ENCODE results near the gene ARID4B. TPM values are rescaled to one million over a fixed set of nuclear protein-coding genes. Genes with fewer than 3 reads are reported as not detected.

ARID4B gene
- total RNA-seq, 4 donors from 2014 or later, result 15.2 to 99.7 (median 30.8) TPM

DNA sequence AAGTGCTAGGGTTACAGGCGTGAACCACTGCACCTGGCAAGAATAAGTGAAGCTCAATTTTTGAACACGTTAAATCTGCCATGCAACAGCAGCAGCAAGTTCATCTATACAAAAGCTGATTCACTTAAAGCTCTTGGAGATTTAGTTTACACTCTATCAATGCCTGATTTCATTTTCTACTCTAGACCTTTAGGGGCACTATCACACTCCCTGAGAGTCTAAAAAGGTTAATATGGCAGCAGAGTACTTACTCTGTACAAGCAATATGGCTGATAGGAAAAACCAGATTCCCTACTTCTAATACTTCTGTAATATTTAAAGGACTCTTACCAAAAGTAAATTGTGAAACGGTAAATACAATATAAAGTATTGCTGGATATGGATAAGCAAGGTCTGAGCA lies 171.7 kb downstream of the ARID4B start:
- Histone ChIP-seq H3K27me3 (no peaks in the 10 kb centered on the region), H3K4me3 (no peak overlapping the region), H3K4me1 (peaks cover 5 to 47% (median 8%) of the 10 kb centered on the region in 3 donors), H3K36me3 (peaks cover 0 to 82% (median 29%) of the 10 kb centered on the region in 3 donors), H3K9me3 (no peaks in the 10 kb centered on the region), H3K27ac (no peak overlapping the region)
- TF ChIP-seq POLR2A (IDR thresholded peaks at IDR 0.05), result no peak
- WGBS, 2 donors, result 88 to 91% methylated on average over 3 of the region's 3 CpGs
- intact Hi-C loops (cut with DNase I), result no loop called here
- no peak for DNase-seq

GRCh38 chr1:235152235-235152634 lies 175.7 kb downstream of the ARID4B start:
- peaks cover 0 to 24% (median 0%) of the 10 kb centered on the region in 3 donors for H3K4me1 ChIP-seq
- H3K27ac ChIP-seq, result no peak overlapping the region
- no peak for DNase-seq
- H3K9me3 ChIP-seq, result no peaks in the 10 kb centered on the region
- no peaks in the 10 kb centered on the region for H3K27me3 ChIP-seq
- no peak overlapping the region for H3K4me3 ChIP-seq
- TF ChIP-seq POLR2A (IDR thresholded peaks at IDR 0.05), result no peak
- TF ChIP-seq, protein P1, sequence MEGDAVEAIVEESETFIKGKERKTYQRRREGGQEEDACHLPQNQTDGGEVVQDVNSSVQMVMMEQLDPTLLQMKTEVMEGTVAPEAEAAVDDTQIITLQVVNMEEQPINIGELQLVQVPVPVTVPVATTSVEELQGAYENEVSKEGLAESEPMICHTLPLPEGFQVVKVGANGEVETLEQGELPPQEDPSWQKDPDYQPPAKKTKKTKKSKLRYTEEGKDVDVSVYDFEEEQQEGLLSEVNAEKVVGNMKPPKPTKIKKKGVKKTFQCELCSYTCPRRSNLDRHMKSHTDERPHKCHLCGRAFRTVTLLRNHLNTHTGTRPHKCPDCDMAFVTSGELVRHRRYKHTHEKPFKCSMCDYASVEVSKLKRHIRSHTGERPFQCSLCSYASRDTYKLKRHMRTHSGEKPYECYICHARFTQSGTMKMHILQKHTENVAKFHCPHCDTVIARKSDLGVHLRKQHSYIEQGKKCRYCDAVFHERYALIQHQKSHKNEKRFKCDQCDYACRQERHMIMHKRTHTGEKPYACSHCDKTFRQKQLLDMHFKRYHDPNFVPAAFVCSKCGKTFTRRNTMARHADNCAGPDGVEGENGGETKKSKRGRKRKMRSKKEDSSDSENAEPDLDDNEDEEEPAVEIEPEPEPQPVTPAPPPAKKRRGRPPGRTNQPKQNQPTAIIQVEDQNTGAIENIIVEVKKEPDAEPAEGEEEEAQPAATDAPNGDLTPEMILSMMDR (IDR thresholded peaks at IDR 0.05), result no peak
- intact Hi-C loops (cut with DNase I), result no loop called here
- H3K36me3 ChIP-seq, result peaks cover 0 to 99% (median 36%) of the 10 kb centered on the region in 3 donors

DNA sequence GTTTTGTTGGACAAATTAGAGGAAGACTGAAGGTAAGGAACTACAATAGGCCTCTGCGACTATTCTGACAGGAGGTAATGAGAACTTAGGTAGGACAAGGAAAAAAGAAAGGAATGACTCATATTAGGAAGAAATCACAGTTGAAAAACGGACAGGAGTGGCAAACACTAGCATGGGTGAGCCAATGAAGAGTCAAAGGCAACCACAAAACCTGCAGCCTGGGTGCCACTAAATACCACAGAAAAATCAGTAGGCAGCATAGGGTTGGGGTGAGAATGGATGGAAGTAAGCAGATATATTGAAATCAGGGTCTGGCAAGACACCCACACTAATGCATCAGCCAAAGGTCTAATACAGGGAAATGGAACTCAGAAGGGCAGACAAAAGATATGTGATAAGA lies 176.9 kb downstream of the ARID4B start:
- Histone ChIP-seq H3K4me1 (peaks cover 0 to 12% (median 0%) of the 10 kb centered on the region in 3 donors), H3K27me3 (no peaks in the 10 kb centered on the region), H3K9me3 (no peaks in the 10 kb centered on the region), H3K27ac (no peak overlapping the region), H3K4me3 (no peak overlapping the region), H3K36me3 (peaks cover 0 to 99% (median 36%) of the 10 kb centered on the region in 3 donors)
- intact Hi-C loops (cut with DNase I), result no loop called here
- WGBS, 2 donors, result 57 to 58% methylated on average over 2 of the region's 2 CpGs
- TF ChIP-seq, protein P1 (IDR thresholded peaks at IDR 0.05), result no peak
- TF ChIP-seq POLR2A (IDR thresholded peaks at IDR 0.05), result no peak
- DNase-seq, result no peak

- intact Hi-C loops (cut with DNase I), result no loop called here
- no peak overlapping the region for H3K27ac ChIP-seq
These were observed 178.2 kb downstream of the ARID4B start for GRCh38 chr1:235149824-235150223.

DNA sequence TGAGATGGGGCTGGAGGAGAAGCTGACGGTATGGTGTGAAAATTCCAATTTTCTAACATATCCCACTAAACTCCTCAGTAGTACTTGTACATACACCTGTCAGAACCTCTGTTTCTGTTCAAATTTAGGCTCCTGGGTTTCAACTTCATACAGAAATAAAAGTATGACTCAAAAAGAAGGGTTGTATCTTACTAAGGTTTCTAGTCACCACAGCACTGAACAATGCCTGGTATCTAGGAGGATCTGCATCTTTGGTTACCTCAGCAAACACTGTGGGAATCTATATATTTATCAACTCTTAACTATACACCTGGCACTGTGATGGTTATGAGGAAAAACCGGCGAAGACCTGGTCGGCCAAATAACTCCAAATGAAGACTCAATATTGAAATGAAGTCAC lies 180.7 kb downstream of the ARID4B start:
- Histone ChIP-seq H3K27ac (no peak overlapping the region), H3K27me3 (no peaks in the 10 kb centered on the region), H3K4me3 (no peak overlapping the region), H3K4me1 (peaks cover 0 to 11% (median 0%) of the 10 kb centered on the region in 3 donors), H3K9me3 (no peaks in the 10 kb centered on the region), H3K36me3 (peaks cover 0 to 100% (median 36%) of the 10 kb centered on the region in 3 donors)
- WGBS, 2 donors, result 84 to 91% methylated on average over 4 of the region's 4 CpGs
- no peak for DNase-seq
- TF ChIP-seq POLR2A (IDR thresholded peaks at IDR 0.05), result no peak
- TF ChIP-seq, protein P1 (IDR thresholded peaks at IDR 0.05), result no peak
- intact Hi-C loops (cut with DNase I), result no loop called here

More at GRCh38 chr1:235149824-235150223, 178.2 kb downstream of the ARID4B start:
- H3K36me3 ChIP-seq, result peaks cover 0 to 100% (median 42%) of the 10 kb centered on the region in 3 donors
- WGBS, 2 donors, result 87 to 91% methylated on average over 5 to 9 of the region's 9 CpGs
- no peak overlapping the region for H3K4me3 ChIP-seq
- TF ChIP-seq POLR2A (IDR thresholded peaks at IDR 0.05), result no peak
- TF ChIP-seq, protein P1 (IDR thresholded peaks at IDR 0.05), result no peak
- no peak for DNase-seq
- no peaks in the 10 kb centered on the region for H3K9me3 ChIP-seq
- H3K4me1 ChIP-seq, result peaks cover 0 to 11% (median 0%) of the 10 kb centered on the region in 3 donors
- no peaks in the 10 kb centered on the region for H3K27me3 ChIP-seq

- Histone ChIP-seq H3K36me3 (peaks cover 0 to 100% (median 36%) of the 10 kb centered on the region in 3 donors), H3K27ac (no peak overlapping the region), H3K9me3 (no peaks in the 10 kb centered on the region), H3K4me1 (peaks cover 0 to 3% (median 0%) of the 10 kb centered on the region in 3 donors), H3K27me3 (no peaks in the 10 kb centered on the region), H3K4me3 (no peak overlapping the region)
- TF ChIP-seq, protein P1 (IDR thresholded peaks at IDR 0.05), result no peak
- no peak for TF ChIP-seq POLR2A (IDR thresholded peaks at IDR 0.05)
- intact Hi-C loops (cut with DNase I), result no loop called here
- DNase-seq, result no peak
- 86 to 96% methylated on average over 6 of the region's 6 CpGs for WGBS, 2 donors
These were observed 182.3 kb downstream of the ARID4B start for GRCh38 chr1:235145639-235146038.
